SH-SY5Y (cell line): Measurements from ENCODE around the gene SH3GL2.

Source experiments
- GATA2 ChIP-seq: IDR thresholded peaks from 2 replicates; pipeline ENCODE4 v1.6.1; 2011; ENCODE audit warnings: mild to moderate bottlenecking, low read depth, low read length
- GATA3 ChIP-seq: IDR thresholded peaks from 2 replicates; pipeline ENCODE4 v1.6.1; 2011; ENCODE audit warnings: low read depth, mild to moderate bottlenecking, low read length, moderate library complexity

DNA sequence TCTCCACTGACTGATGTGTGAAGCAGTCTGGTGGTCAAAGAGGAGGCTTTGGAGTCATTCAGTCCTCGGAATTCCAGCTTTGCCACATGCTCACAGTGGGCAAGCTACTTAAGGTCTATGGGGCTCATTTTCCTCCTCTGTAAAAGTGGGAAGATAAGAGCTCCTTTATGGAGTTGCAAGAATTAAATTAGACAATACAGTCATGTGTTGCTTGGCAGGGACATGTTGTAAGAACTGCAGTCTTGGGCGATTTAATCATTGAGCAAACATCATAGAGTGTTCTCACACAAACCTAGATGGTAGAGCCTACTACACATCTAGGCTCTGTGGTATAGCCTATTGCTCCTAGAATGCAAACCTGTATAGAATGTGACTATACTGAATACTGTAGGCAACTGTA lies 253.9 kb downstream of the SH3GL2 start:
- TF ChIP-seq GATA2 (no peak), GATA3 (no peak)
